ENCODE data around the gene GNG7.

The GNG7 gene

GRCh38 chr19:2619076-2619475 is 83.4 kb downstream of the GNG7 start:
- H3K9me3 ChIP-seq (replicated peaks in 1 of 2; ENCODE audit: control insufficient read depth in 2 of 2, insufficient read depth in 1 of 2, low read depth in 1 of 2, low read length in 2 of 2), result peaks cover 2 to 6% of the 10 kb centered on the region in 2 donors
- WGBS, 2 donors (ENCODE audit: extremely low coverage in 2 of 2, insufficient read length in 2 of 2, insufficient replicate concordance in 1 of 2), result no CpG with 5 or more reads among the region's 6 CpGs
- no peak overlapping the region for H3K4ac ChIP-seq (ENCODE audit: low read length)

GRCh38 chr19:2618611-2619010 is 83.9 kb downstream of the GNG7 start:
- Histone ChIP-seq H4K8ac (ENCODE audit: low read depth, low read length) (no peak overlapping the region), H3K27me3 (ENCODE audit: control insufficient read depth in 3 of 3, insufficient read depth in 3 of 3, low read depth in 1 of 3, low read length in 3 of 3) (no peaks in the 10 kb centered on the region), H3K79me1 (ENCODE audit: low read depth, low read length) (no peaks in the 10 kb centered on the region), H3K14ac (ENCODE audit: low read length) (no peak overlapping the region), H3K36me3 (replicated peaks in 1 of 2; ENCODE audit: control insufficient read depth in 2 of 2, insufficient read depth in 2 of 2, low read length in 2 of 2) (no peaks in the 10 kb centered on the region), H2BK120ac (ENCODE audit: low read depth, low read length) (no peak overlapping the region), H3K9ac (ENCODE audit: low read depth, low read length, poor library complexity) (no peak overlapping the region), H4K91ac (ENCODE audit: low read depth, low read length, poor library complexity) (no peak overlapping the region), H3K9me3 (replicated peaks in 1 of 2; ENCODE audit: control insufficient read depth in 2 of 2, insufficient read depth in 1 of 2, low read depth in 1 of 2, low read length in 2 of 2) (peaks cover 2 to 6% of the 10 kb centered on the region in 2 donors), H2AFZ (ENCODE audit: low read length) (no peak overlapping the region), H3K27ac (replicated peaks; ENCODE audit: low read length) (no peak overlapping the region), H2BK5ac (ENCODE audit: low read length) (no peak overlapping the region), H3K4me3 (ENCODE audit: low read length in 2 of 2) (no peak overlapping the region), H3K4ac (ENCODE audit: low read length) (no peak overlapping the region), H3K4me1 (ENCODE audit: control insufficient read depth in 2 of 2, insufficient read depth in 1 of 2, low read depth in 1 of 2, low read length in 2 of 2) (peaks cover 0 to 5% of the 10 kb centered on the region in 2 donors), H3K18ac (ENCODE audit: low read length) (no peak overlapping the region), H2BK15ac (ENCODE audit: low read length) (no peak overlapping the region), H3K4me2 (ENCODE audit: insufficient read depth, low read length, poor library complexity, severe bottlenecking) (no peak overlapping the region), H3K23ac (ENCODE audit: low read depth, low read length, poor library complexity) (no peak overlapping the region), H2AK5ac (ENCODE audit: low read depth, low read length) (no peak overlapping the region), H2BK12ac (ENCODE audit: low read length) (no peak overlapping the region)
- DNase-seq (ENCODE audit: low spot score), result no peak
- no CpG with 5 or more reads among the region's 10 CpGs for WGBS, 2 donors (ENCODE audit: extremely low coverage in 2 of 2, insufficient read length in 2 of 2, insufficient replicate concordance in 1 of 2)

More at GRCh38 chr19:2619076-2619475, 83.4 kb downstream of the GNG7 start:
- Histone ChIP-seq H3K14ac (ENCODE audit: low read length) (no peak overlapping the region), H3K23ac (ENCODE audit: low read depth, low read length, poor library complexity) (peak overlapping the region; percentile 85), H2BK12ac (ENCODE audit: low read length) (no peak overlapping the region), H3K27ac (replicated peaks; ENCODE audit: low read length) (no peak overlapping the region), H3K9ac (ENCODE audit: low read depth, low read length, poor library complexity) (no peak overlapping the region), H4K8ac (ENCODE audit: low read depth, low read length) (no peak overlapping the region), H3K18ac (ENCODE audit: low read length) (no peak overlapping the region), H2BK5ac (ENCODE audit: low read length) (no peak overlapping the region), H4K91ac (ENCODE audit: low read depth, low read length, poor library complexity) (no peak overlapping the region), H2BK15ac (ENCODE audit: low read length) (no peak overlapping the region), H3K4me3 (ENCODE audit: low read length in 2 of 2) (no peak overlapping the region), H3K79me1 (ENCODE audit: low read depth, low read length) (no peaks in the 10 kb centered on the region), H3K36me3 (replicated peaks in 1 of 2; ENCODE audit: control insufficient read depth in 2 of 2, insufficient read depth in 2 of 2, low read length in 2 of 2) (no peaks in the 10 kb centered on the region), H2BK120ac (ENCODE audit: low read depth, low read length) (no peak overlapping the region), H3K27me3 (ENCODE audit: control insufficient read depth in 3 of 3, insufficient read depth in 3 of 3, low read depth in 1 of 3, low read length in 3 of 3) (no peaks in the 10 kb centered on the region), H2AFZ (ENCODE audit: low read length) (no peak overlapping the region), H2AK5ac (ENCODE audit: low read depth, low read length) (no peak overlapping the region), H3K4me1 (ENCODE audit: control insufficient read depth in 2 of 2, insufficient read depth in 1 of 2, low read depth in 1 of 2, low read length in 2 of 2) (peaks cover 0 to 5% of the 10 kb centered on the region in 2 donors), H3K4me2 (ENCODE audit: insufficient read depth, low read length, poor library complexity, severe bottlenecking) (no peak overlapping the region)
- no peak for DNase-seq (ENCODE audit: low spot score)

- Histone ChIP-seq H3K9ac (ENCODE audit: low read depth, low read length, poor library complexity) (no peak overlapping the region), H3K23ac (ENCODE audit: low read depth, low read length, poor library complexity) (no peak overlapping the region)
- WGBS, 2 donors (ENCODE audit: extremely low coverage in 2 of 2, insufficient read length in 2 of 2, insufficient replicate concordance in 1 of 2), result no CpG with 5 or more reads among the region's 11 CpGs
Measured at GRCh38 chr19:2617393-2618165, 84.9 kb downstream of the GNG7 start.

GRCh38 chr19:2616741-2617392 is 85.6 kb downstream of the GNG7 start:
- Histone ChIP-seq H3K4ac (ENCODE audit: low read length) (no peak overlapping the region), H3K18ac (ENCODE audit: low read length) (peak overlapping the region; percentile 52), H3K9ac (ENCODE audit: low read depth, low read length, poor library complexity) (peak overlapping the region; percentile 24), H3K14ac (ENCODE audit: low read length) (no peak overlapping the region), H2BK12ac (ENCODE audit: low read length) (no peak overlapping the region), H3K27me3 (ENCODE audit: control insufficient read depth in 3 of 3, insufficient read depth in 3 of 3, low read depth in 1 of 3, low read length in 3 of 3) (no peaks in the 10 kb centered on the region), H2BK15ac (ENCODE audit: low read length) (no peak overlapping the region), H3K79me1 (ENCODE audit: low read depth, low read length) (no peaks in the 10 kb centered on the region), H4K8ac (ENCODE audit: low read depth, low read length) (no peak overlapping the region), H2AFZ (ENCODE audit: low read length) (no peak overlapping the region), H3K4me3 (ENCODE audit: low read length in 2 of 2) (no peak overlapping the region), H3K4me2 (ENCODE audit: insufficient read depth, low read length, poor library complexity, severe bottlenecking) (no peak overlapping the region), H2BK5ac (ENCODE audit: low read length) (no peak overlapping the region), H2BK120ac (ENCODE audit: low read depth, low read length) (no peak overlapping the region), H4K91ac (ENCODE audit: low read depth, low read length, poor library complexity) (no peak overlapping the region), H3K23ac (ENCODE audit: low read depth, low read length, poor library complexity) (no peak overlapping the region), H2AK5ac (ENCODE audit: low read depth, low read length) (peak overlapping the region; percentile 88), H3K27ac (replicated peaks; ENCODE audit: low read length) (no peak overlapping the region), H3K36me3 (replicated peaks in 1 of 2; ENCODE audit: control insufficient read depth in 2 of 2, insufficient read depth in 2 of 2, low read length in 2 of 2) (no peaks in the 10 kb centered on the region), H3K9me3 (replicated peaks in 1 of 2; ENCODE audit: control insufficient read depth in 2 of 2, insufficient read depth in 1 of 2, low read depth in 1 of 2, low read length in 2 of 2) (peaks cover 2 to 6% of the 10 kb centered on the region in 2 donors), H3K4me1 (ENCODE audit: control insufficient read depth in 2 of 2, insufficient read depth in 1 of 2, low read depth in 1 of 2, low read length in 2 of 2) (peaks cover 0 to 5% of the 10 kb centered on the region in 2 donors)
- DNase-seq (ENCODE audit: low spot score), result no peak
- no CpG with 5 or more reads among the region's 13 CpGs for WGBS, 2 donors (ENCODE audit: extremely low coverage in 2 of 2, insufficient read length in 2 of 2, insufficient replicate concordance in 1 of 2)

More at GRCh38 chr19:2617393-2618165, 84.9 kb downstream of the GNG7 start:
- no peak overlapping the region for H4K91ac ChIP-seq (ENCODE audit: low read depth, low read length, poor library complexity)
- no peak overlapping the region for H3K4me3 ChIP-seq (ENCODE audit: low read length in 2 of 2)
- no peaks in the 10 kb centered on the region for H3K36me3 ChIP-seq (replicated peaks in 1 of 2; ENCODE audit: control insufficient read depth in 2 of 2, insufficient read depth in 2 of 2, low read length in 2 of 2)
- no peak overlapping the region for H3K4ac ChIP-seq (ENCODE audit: low read length)
- H3K9me3 ChIP-seq (replicated peaks in 1 of 2; ENCODE audit: control insufficient read depth in 2 of 2, insufficient read depth in 1 of 2, low read depth in 1 of 2, low read length in 2 of 2), result peaks cover 2 to 6% of the 10 kb centered on the region in 2 donors
- H3K18ac ChIP-seq (ENCODE audit: low read length), result peak overlapping the region; percentile 52
- H3K4me1 ChIP-seq (ENCODE audit: control insufficient read depth in 2 of 2, insufficient read depth in 1 of 2, low read depth in 1 of 2, low read length in 2 of 2), result peaks cover 0 to 5% of the 10 kb centered on the region in 2 donors
- no peaks in the 10 kb centered on the region for H3K27me3 ChIP-seq (ENCODE audit: control insufficient read depth in 3 of 3, insufficient read depth in 3 of 3, low read depth in 1 of 3, low read length in 3 of 3)
- no peak overlapping the region for H2BK15ac ChIP-seq (ENCODE audit: low read length)
- H2BK5ac ChIP-seq (ENCODE audit: low read length), result no peak overlapping the region
- no peak overlapping the region for H3K27ac ChIP-seq (replicated peaks; ENCODE audit: low read length)
- no peak overlapping the region for H3K4me2 ChIP-seq (ENCODE audit: insufficient read depth, low read length, poor library complexity, severe bottlenecking)
- H2BK120ac ChIP-seq (ENCODE audit: low read depth, low read length), result no peak overlapping the region
- DNase-seq (ENCODE audit: low spot score), result no peak
- no peak overlapping the region for H4K8ac ChIP-seq (ENCODE audit: low read depth, low read length)
- H3K14ac ChIP-seq (ENCODE audit: low read length), result no peak overlapping the region
- no peaks in the 10 kb centered on the region for H3K79me1 ChIP-seq (ENCODE audit: low read depth, low read length)
- no peak overlapping the region for H2BK12ac ChIP-seq (ENCODE audit: low read length)
- H2AK5ac ChIP-seq (ENCODE audit: low read depth, low read length), result no peak overlapping the region
- no peak overlapping the region for H2AFZ ChIP-seq (ENCODE audit: low read length)

Measured in neuronal stem cell (in vitro differentiated cells).